H1 (cell line): ENCODE data around the gene SAMD4A. TPM values are rescaled to one million over a fixed set of nuclear protein-coding genes. Genes with fewer than 3 reads are reported as not detected.

Source experiments
- CTCF ChIA-PET: fragments of 300-600 bp; sonication (Branson Sonifier 250); formaldehyde crosslinking; loops from one replicate; lab custom pipeline; 2021; ENCODE audit not compliant: partially characterized antibody; lab: Charles Lee
- POLR2A ChIA-PET: fragments of 300-600 bp; sonication (Branson Sonifier 250); formaldehyde crosslinking; loops from one replicate; lab custom pipeline; 2021; ENCODE audit warnings: inconsistent platforms; ENCODE audit not compliant: partially characterized antibody; lab: Charles Lee
- DNase-seq, 2 experiments: peaks; one replicate each; pipeline versions ENCODE4 v3.0.0 to v3.0.0-alpha.2; 2010 to 2022; ENCODE audit warnings: low spot score in 2 of 2, low read depth in 1 of 2, mixed read lengths in 1 of 2
- FAIRE-seq: peaks from 2 replicates; lab custom pipeline; 2011; peaks lifted over from hg19 to GRCh38; lab: Jason Lieb, UNC
- H2AFZ ChIP-seq: 2 replicates; pipeline ENCODE4 v1.8.1; 2012; ENCODE audit warnings: low read length, inconsistent platforms
- H2AK5ac ChIP-seq: 2 replicates; pipeline ENCODE4 v1.6.1; 2013; ENCODE audit warnings: low read depth, low read length
- H2BK120ac ChIP-seq: replicated peaks from 2 replicates; pipeline ENCODE3; 2013; ENCODE audit warnings: low read depth, low read length, inconsistent platforms
- H2BK12ac ChIP-seq: 2 replicates; pipeline ENCODE4 v1.6.1; 2013; ENCODE audit warnings: low read depth, low read length
- H2BK15ac ChIP-seq: 2 replicates; pipeline ENCODE4 v1.6.1; 2013; ENCODE audit warnings: low read length
- H2BK20ac ChIP-seq: 2 replicates; pipeline ENCODE4 v1.6.1; 2013; ENCODE audit warnings: low read length
- H2BK5ac ChIP-seq: 2 replicates; pipeline ENCODE4 v1.6.1; 2013; ENCODE audit warnings: low read depth, low read length
- H3K14ac ChIP-seq: 2 replicates; pipeline ENCODE4 v1.6.1; 2013; ENCODE audit warnings: inconsistent platforms; ENCODE audit not compliant: insufficient read length
- H3K18ac ChIP-seq: 2 replicates; pipeline ENCODE4 v1.6.1; 2013; ENCODE audit warnings: low read length; ENCODE audit errors: extremely low read depth
- H3K23ac ChIP-seq: 2 replicates; pipeline ENCODE4 v1.6.1; 2013; ENCODE audit warnings: inconsistent platforms; ENCODE audit not compliant: insufficient read length
- H3K23me2 ChIP-seq: 2 replicates; pipeline ENCODE4 v1.6.1; 2013; ENCODE audit warnings: low read depth, low read length
- H3K27ac ChIP-seq: 2 replicates; pipeline ENCODE4 v1.6.1; 2011; ENCODE audit warnings: low read depth, low read length, inconsistent platforms
- H3K27me3 ChIP-seq, 4 experiments: replicated peaks in 1 of 4; 1 replicate in 1 of 4; 2 replicates in 3 of 4; pipeline versions ENCODE4 v1.6.1 to v1.8.1; 2011 to 2013; ENCODE audit warnings: low read length in 3 of 4, mild to moderate bottlenecking in 3 of 4, inconsistent platforms in 2 of 4, mixed read lengths in 2 of 4, moderate library complexity in 1 of 4; ENCODE audit not compliant: control insufficient read depth in 3 of 4, insufficient read depth in 3 of 4; ENCODE audit errors: extremely low read depth in 1 of 4
- H3K36me3 ChIP-seq, 4 experiments: 2 replicates each; pipeline versions ENCODE4 v1.6.1 to v1.8.1; 2011 to 2013; ENCODE audit warnings: mild to moderate bottlenecking in 4 of 4, low read length in 3 of 4, moderate library complexity in 2 of 4, control low read depth in 1 of 4, inconsistent platforms in 1 of 4; ENCODE audit not compliant: insufficient read depth in 4 of 4, control insufficient read depth in 2 of 4
- H3K4ac ChIP-seq: replicated peaks from 2 replicates; pipeline ENCODE3; 2013; ENCODE audit warnings: low read length, low read depth, mixed read lengths, inconsistent platforms; ENCODE audit not compliant: insufficient read length
- H3K4me1 ChIP-seq, 4 experiments: replicated peaks in 1 of 4; 1 replicate in 1 of 4; 2 replicates in 3 of 4; pipeline versions ENCODE4 v1.6.1 to v1.8.1; 2011 to 2013; ENCODE audit warnings: low read length in 3 of 4, inconsistent platforms in 2 of 4, mixed read lengths in 1 of 4; ENCODE audit not compliant: insufficient read depth in 4 of 4, control insufficient read depth in 3 of 4
- H3K4me2 ChIP-seq, 2 experiments: 2 replicates each; pipeline versions ENCODE4 v1.6.1 to v1.8.1; 2011 to 2013; ENCODE audit warnings: low read depth in 2 of 2, low read length in 2 of 2, control low read depth in 1 of 2, inconsistent platforms in 1 of 2, mild to moderate bottlenecking in 1 of 2; ENCODE audit not compliant: insufficient read depth in 1 of 2
- H3K4me3 ChIP-seq, 4 experiments: fragments of 200-600, 300-600 bp in 1 of 4; sonication (generic), shearing (Covaris generic), sonication (Bioruptor Twin) in 1 of 4; 2 replicates each; pipeline versions ENCODE4 v1.5.1 to v1.8.1; 2011 to 2016; ENCODE audit warnings: low read length in 4 of 4, low read depth in 3 of 4, control low read depth in 2 of 4, inconsistent platforms in 2 of 4, mild to moderate bottlenecking in 2 of 4, mixed read lengths in 1 of 4, moderate library complexity in 1 of 4; ENCODE audit not compliant: insufficient read depth in 2 of 4; ENCODE audit errors: extremely low read depth in 1 of 4
- H3K56ac ChIP-seq: replicated peaks from 2 replicates; pipeline ENCODE3; 2013; ENCODE audit warnings: low read depth, mild to moderate bottlenecking, mixed read lengths, low read length, inconsistent platforms; ENCODE audit not compliant: insufficient read length
- H3K79me1 ChIP-seq: 2 replicates; pipeline ENCODE4 v1.6.1; 2013; ENCODE audit warnings: low read depth, low read length, control low read depth
- H3K79me2 ChIP-seq, 2 experiments: 2 replicates each; pipeline versions ENCODE4 v1.6.1 to v1.8.1; 2012 to 2013; ENCODE audit warnings: low read length in 2 of 2, mild to moderate bottlenecking in 2 of 2, inconsistent platforms in 1 of 2; ENCODE audit not compliant: insufficient read depth in 2 of 2, control insufficient read depth in 1 of 2
- H3K9ac ChIP-seq, 4 experiments: replicated peaks in 1 of 4; 1 replicate in 1 of 4; 2 replicates in 3 of 4; pipeline versions ENCODE4 v1.6.1 to v1.8.1; 2011 to 2013; ENCODE audit warnings: low read depth in 3 of 4, low read length in 3 of 4, control low read depth in 2 of 4, mild to moderate bottlenecking in 2 of 4, moderate library complexity in 2 of 4, inconsistent platforms in 1 of 4; ENCODE audit errors: extremely low read depth in 1 of 4
- H3K9me3 ChIP-seq, 2 experiments: 2 replicates each; pipeline versions ENCODE4 v1.6.1 to v1.8.1; 2012 to 2013; ENCODE audit warnings: mild to moderate bottlenecking in 2 of 2, moderate library complexity in 2 of 2, control low read depth in 1 of 2, inconsistent platforms in 1 of 2, low read depth in 1 of 2, low read length in 1 of 2, mixed read lengths in 1 of 2; ENCODE audit not compliant: insufficient read depth in 2 of 2
- H4K20me1 ChIP-seq, 2 experiments: replicated peaks in 1 of 2; 2 replicates each; pipeline versions ENCODE3 to v1.8.1; 2011 to 2013; ENCODE audit warnings: inconsistent platforms in 2 of 2, low read length in 2 of 2, mild to moderate bottlenecking in 1 of 2; ENCODE audit not compliant: insufficient read depth in 2 of 2, control insufficient read depth in 1 of 2
- H4K5ac ChIP-seq: 2 replicates; pipeline ENCODE4 v1.6.1; 2013; ENCODE audit warnings: low read length, low read depth, mixed read lengths, inconsistent platforms; ENCODE audit not compliant: insufficient read length
- H4K8ac ChIP-seq: 2 replicates; pipeline ENCODE4 v1.8.0; 2013; ENCODE audit warnings: mild to moderate bottlenecking, moderate library complexity, low read length, inconsistent platforms; ENCODE audit not compliant: insufficient read depth; ENCODE audit errors: extremely low read depth
- H4K91ac ChIP-seq: replicated peaks from 2 replicates; pipeline ENCODE3; 2013; ENCODE audit warnings: low read length, mixed read lengths, inconsistent platforms; ENCODE audit not compliant: insufficient read length
- CBX5 ChIP-seq: fragments of 300-800, 300-1000 bp; sonication (generic); IDR thresholded peaks from 2 replicates; pipeline ENCODE4 v1.7.1; 2016; ENCODE audit warnings: antibody characterized with exemption, low read length, low read depth
- CHD1 ChIP-seq: IDR thresholded peaks from 2 replicates; pipeline ENCODE4 v1.6.1; 2012; ENCODE audit warnings: low read depth, low read length, improper control_type of control experiment
- CTBP2 ChIP-seq: IDR thresholded peaks from 2 replicates; pipeline ENCODE4 v1.7.0; 2011; ENCODE audit warnings: borderline replicate concordance, mild to moderate bottlenecking, moderate library complexity, mixed read lengths, low read length; ENCODE audit not compliant: insufficient read depth, insufficient read length
- GABPA ChIP-seq: IDR thresholded peaks from 2 replicates; pipeline ENCODE4 v1.6.1; 2011; ENCODE audit warnings: mild to moderate bottlenecking, low read length, moderate library complexity, borderline replicate concordance; ENCODE audit not compliant: insufficient read depth
- KDM1A ChIP-seq: fragments of 200-600, 300-600 bp; sonication (generic); IDR thresholded peaks from 2 replicates; pipeline ENCODE4 v1.7.1; 2016; ENCODE audit warnings: mild to moderate bottlenecking, low read length, borderline replicate concordance
- KDM4A ChIP-seq: IDR thresholded peaks from one replicate; pipeline ENCODE4 v1.7.1; 2012; ENCODE audit warnings: low read depth, mild to moderate bottlenecking, moderate library complexity, low read length, inconsistent platforms; ENCODE audit not compliant: severe bottlenecking
- RBBP5 ChIP-seq: IDR thresholded peaks from 2 replicates; pipeline ENCODE4 v1.7.1; 2012; ENCODE audit warnings: low read depth, mild to moderate bottlenecking, inconsistent platforms, low read length, moderate library complexity, borderline replicate concordance
- TBP ChIP-seq: IDR thresholded peaks from 2 replicates; pipeline ENCODE4 v1.6.1; 2011; ENCODE audit warnings: low read depth, low read length, improper control_type of control experiment
- WGBS, 2 experiments: shearing (Covaris generic) in 1 of 2; methylation state at CpG; one replicate each; pipeline versions ENCODE4 v1.1.6 to v1.1.7; 2013 to 2015; ENCODE audit warnings: low lambda C conversion rate in 2 of 2, mixed read lengths in 2 of 2, inconsistent platforms in 1 of 2, low coverage in 1 of 2, missing lambda C conversion rate in 1 of 2; ENCODE audit not compliant: insufficient replicate concordance in 2 of 2, insufficient coverage in 1 of 2, insufficient read length in 1 of 2; ENCODE audit errors: extremely low coverage in 1 of 2, missing lambda C conversion rate in 1 of 2; 5-methylcytosine and 5-hydroxymethylcytosine counted together
- polyA plus RNA-seq, 7 experiments: library from polyadenylated mRNA; depleted of rRNA in 3 of 7; stranded (reverse) in 5 of 7; unstranded in 2 of 7; fragments of >200 nt in 5 of 7; fragments of 200-250 nt in 2 of 7; gene quantifications; 1 replicate in 5 of 7; 2 replicates in 1 of 7; 4 replicates in 1 of 7; pipeline versions ENCODE4 v1.2.1 to v1.2.3, GENCODE V29; 2011 to 2013; ENCODE audit warnings: missing spikeins in 2 of 7, mixed read lengths in 2 of 7
- total RNA-seq: library from RNA; stranded (reverse); fragmentation: NEBNext Ultra II Directional; extraction: Animal tissue kit (Norgen Biotek cat#: 25700); gene quantifications from 2 replicates; pipeline ENCODE4 v1.2.1, GENCODE V29; 2021

Gene SAMD4A
- total and polyA plus RNA-seq, 2 of the 8 experiments (the other 6 are each of a cell fraction or from before 2014, with no cell fraction given) = 2.4 to 12.3 TPM

DNA sequence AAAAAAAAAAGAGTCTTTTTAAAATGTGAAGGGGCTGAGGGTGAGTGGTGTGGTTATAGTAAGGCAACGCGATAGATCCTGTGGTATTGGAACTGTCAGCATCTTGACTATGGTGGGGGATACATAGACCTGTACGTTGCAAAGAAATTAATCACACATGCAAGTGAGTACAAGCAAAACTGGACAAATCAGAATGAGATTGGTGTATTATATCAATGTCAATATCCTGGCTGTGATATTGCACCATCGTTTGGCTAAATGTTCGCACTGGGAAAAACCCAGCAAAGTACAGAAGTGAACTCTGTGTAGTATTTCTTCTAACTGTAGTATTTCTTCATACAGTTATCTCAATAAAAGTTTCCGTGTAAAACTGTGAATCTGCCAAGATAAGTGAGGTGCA is 267.8 kb downstream of the SAMD4A start:
- H3K4me2 ChIP-seq = no peak overlapping the region
- no peak overlapping the region for H2BK12ac ChIP-seq
- no peaks in the 10 kb centered on the region for H3K36me3 ChIP-seq
- no peak overlapping the region for H2AFZ ChIP-seq
- H3K23me2 ChIP-seq = no peaks in the 10 kb centered on the region; the same call in 1 of the 2 replicates
- H4K8ac ChIP-seq = no peak overlapping the region
- 91% methylated on average over 6 of the region's 6 CpGs; no CpG with 5 or more reads in 1 of the 2 experiments for WGBS, 2 experiments
- no peaks in the 10 kb centered on the region for H3K79me1 ChIP-seq
- no peaks in the 10 kb centered on the region for H3K79me2 ChIP-seq
- H3K9me3 ChIP-seq = no peaks in the 10 kb centered on the region
- H3K23ac ChIP-seq = no peak overlapping the region
- no peak overlapping the region for H3K14ac ChIP-seq
- H2AK5ac ChIP-seq = no peak overlapping the region
- ChIA-PET CTCF (no interaction called here), POLR2A (no interaction called here)
- no peak overlapping the region for H2BK120ac ChIP-seq
- no peak overlapping the region for H3K9ac ChIP-seq
- H4K5ac ChIP-seq = no peak overlapping the region
- no peak overlapping the region for H2BK5ac ChIP-seq
- H3K56ac ChIP-seq = no peak overlapping the region
- no peak overlapping the region for H4K91ac ChIP-seq
- FAIRE-seq = no peak
- no peaks in the 10 kb centered on the region for H3K27me3 ChIP-seq
- H3K18ac ChIP-seq = no peak overlapping the region
- no peak overlapping the region for H3K27ac ChIP-seq
- H3K4me3 ChIP-seq = no peak overlapping the region
- H2BK15ac ChIP-seq = no peak overlapping the region
- no peak for DNase-seq
- no peak overlapping the region for H3K4ac ChIP-seq
- H4K20me1 ChIP-seq = no peaks in the 10 kb centered on the region
- no peaks in the 10 kb centered on the region for H3K4me1 ChIP-seq
- TF ChIP-seq CBX5 (no peak), GABPA (no peak), KDM4A (no peak), KDM1A (no peak), CTBP2 (no peak), TBP (no peak), RBBP5 (no peak), CHD1 (no peak)
- no peak overlapping the region for H2BK20ac ChIP-seq
